NB4 (cell line): Measurements from ENCODE around the gene EAPP.

Experiments
- POLR2A ChIP-seq: IDR thresholded peaks from 2 replicates; pipeline ENCODE4 v1.6.1; 2011; ENCODE audit warnings: mild to moderate bottlenecking; ENCODE audit not compliant: insufficient read length; ENCODE audit errors: extremely low read depth
- TF ChIP-seq, protein P1 (sequence below): IDR thresholded peaks from one replicate; pipeline ENCODE4 v1.5.1; 2012; ENCODE audit warnings: low read depth, low read length

DNA sequence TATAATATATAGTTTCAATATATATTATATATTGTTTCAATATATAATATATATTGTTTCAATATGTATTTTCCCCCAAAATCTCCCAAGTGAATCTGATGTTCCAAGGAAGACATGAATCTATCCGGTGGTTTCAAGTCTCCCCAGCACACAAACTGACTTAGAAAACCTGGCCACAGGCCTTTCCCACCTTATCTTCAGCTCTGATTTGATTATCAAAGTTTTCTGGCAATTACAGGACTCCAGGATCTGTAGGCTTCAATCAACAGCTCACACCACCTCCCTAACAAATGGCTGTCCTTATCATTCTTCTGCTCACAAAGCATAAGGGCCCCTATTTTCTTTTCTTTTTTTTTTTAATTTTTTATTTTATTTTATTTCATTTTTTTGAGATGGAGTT is 54.8 kb downstream of the EAPP start:
- no peak for TF ChIP-seq POLR2A
- TF ChIP-seq, protein P1, sequence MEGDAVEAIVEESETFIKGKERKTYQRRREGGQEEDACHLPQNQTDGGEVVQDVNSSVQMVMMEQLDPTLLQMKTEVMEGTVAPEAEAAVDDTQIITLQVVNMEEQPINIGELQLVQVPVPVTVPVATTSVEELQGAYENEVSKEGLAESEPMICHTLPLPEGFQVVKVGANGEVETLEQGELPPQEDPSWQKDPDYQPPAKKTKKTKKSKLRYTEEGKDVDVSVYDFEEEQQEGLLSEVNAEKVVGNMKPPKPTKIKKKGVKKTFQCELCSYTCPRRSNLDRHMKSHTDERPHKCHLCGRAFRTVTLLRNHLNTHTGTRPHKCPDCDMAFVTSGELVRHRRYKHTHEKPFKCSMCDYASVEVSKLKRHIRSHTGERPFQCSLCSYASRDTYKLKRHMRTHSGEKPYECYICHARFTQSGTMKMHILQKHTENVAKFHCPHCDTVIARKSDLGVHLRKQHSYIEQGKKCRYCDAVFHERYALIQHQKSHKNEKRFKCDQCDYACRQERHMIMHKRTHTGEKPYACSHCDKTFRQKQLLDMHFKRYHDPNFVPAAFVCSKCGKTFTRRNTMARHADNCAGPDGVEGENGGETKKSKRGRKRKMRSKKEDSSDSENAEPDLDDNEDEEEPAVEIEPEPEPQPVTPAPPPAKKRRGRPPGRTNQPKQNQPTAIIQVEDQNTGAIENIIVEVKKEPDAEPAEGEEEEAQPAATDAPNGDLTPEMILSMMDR, result no peak
